NCI-H526 treated with DMSO at 0.1 percent for 48 hours (cell line): Measurements from ENCODE around the gene CAPN8.

ENCODE experiments used
- DNase-seq: peaks from one replicate; lab custom pipeline; 2025; lab: John Stamatoyannopoulos, UW

Gene CAPN8

DNA sequence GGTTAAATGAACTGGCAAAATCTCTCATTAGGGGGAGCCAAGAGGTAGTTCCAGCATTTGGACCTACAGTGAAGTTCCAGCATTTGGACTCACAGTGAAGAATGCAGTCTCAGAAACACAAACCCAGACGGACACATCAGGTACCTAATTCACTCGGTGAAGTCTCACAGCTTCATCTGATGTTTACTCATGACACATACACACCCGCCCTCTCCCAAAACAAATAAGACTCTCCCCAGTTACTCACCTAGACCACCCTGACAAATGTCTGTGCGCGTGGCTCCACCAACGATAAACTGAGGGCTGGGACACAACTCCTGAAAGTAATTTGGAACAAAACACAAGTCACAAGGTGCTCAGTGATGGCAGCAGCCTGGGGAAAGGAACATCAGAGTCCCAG lies 11.4 kb downstream of the CAPN8 start:
- DNase-seq, result no peak

GRCh38 chr1:223653431-223653830 lies 12.1 kb downstream of the CAPN8 start:
- DNase-seq, result no peak

DNA sequence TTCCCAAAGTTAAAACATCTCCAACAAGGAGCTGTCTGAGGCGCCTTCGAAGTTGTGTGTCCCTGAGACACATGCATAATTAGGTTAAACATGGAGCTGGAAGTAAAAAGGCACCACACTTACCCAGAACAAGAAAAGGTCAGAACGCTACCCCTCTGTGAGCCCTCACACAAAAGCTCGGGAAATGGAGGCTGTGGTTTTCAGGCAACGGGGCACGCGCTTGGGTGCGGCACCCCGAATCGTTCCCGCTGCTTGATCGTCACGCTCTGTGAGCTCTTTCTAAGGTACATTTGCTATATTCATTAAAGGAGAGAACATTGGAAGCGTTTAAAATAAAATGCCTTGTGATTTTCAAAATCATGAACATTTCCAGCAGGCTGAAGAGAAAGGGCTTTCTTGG lies 12.5 kb downstream of the CAPN8 start:
- no peak for DNase-seq

DNA sequence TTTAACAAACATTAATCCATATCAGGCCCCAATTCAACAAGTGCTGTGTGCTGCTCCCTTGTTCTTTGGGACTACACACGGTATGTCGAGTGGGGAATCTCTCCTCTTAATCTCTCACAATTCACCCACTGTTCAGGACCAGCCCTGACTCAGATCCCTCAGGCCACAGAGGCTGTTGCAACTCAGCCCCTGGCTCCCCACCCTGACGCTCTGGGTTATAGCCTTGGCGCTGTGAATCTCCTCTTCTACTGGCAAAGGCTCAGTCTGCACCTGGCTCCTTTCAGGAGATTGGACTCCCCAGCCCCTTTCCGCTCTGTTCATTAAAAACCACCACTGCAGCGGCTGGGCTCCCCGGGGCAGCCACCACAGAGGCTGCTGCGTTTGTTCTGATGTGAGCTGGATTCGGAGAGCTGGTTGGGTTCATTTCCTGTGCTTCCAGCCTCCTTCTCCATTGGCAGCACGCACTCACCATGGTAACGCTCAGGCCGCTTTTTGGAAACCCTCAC lies 13.0 kb downstream of the CAPN8 start:
- DNase-seq, result no peak

DNA sequence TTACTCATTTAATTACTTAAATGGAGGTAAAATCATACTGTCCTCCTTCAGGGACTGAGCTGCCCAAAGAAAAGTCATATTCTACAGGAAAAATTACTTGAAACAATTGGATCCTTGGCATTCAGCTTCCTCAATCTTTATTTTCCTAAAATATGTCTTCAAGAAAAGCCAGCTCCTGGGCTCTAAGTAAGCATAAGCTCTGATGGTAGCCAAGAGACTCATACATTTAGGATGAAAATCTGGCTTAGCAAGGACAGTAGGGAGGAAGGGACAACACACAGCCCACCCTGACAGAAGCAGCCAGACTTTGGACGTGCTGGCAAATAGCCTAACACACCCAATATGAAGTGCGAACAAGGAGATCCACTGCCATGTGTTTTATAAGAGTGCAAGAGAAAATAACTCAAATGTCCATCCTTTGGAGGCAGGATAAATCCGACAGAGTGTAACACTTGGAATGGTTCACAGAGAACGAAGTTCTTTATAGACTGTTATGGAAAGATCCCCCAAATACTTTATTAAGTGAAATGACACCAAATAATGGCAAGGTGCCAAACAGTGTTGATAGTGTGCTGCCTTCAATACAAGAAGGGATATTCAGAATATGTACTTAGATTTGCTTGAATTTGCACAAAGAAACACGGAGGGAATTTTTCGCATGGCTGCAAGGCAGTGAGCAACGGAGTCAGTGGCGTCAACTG lies 14.1 kb downstream of the CAPN8 start:
- DNase-seq, result no peak

GRCh38 chr1:223650465-223650864 lies 15.0 kb downstream of the CAPN8 start:
- no peak for DNase-seq

DNA sequence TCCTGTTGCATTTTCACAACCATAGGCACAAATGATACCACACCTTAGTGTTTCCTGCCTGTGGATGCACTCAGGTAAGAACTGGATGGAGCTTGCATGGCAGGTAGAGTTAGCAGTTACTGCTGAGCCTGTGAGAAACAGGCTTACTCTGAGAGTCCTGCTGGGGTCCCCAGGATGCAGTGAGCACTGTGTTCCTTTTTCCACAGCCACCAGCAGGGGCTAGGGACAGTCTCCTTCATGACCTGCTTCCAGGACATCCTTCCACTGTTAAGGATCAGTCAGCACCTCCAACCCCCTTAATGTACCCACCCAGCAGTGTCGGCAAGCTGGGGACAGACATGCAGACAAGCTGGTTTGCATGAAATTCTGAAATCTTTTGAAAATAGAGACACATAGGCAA lies 16.3 kb downstream of the CAPN8 start:
- DNase-seq, result no peak

DNA sequence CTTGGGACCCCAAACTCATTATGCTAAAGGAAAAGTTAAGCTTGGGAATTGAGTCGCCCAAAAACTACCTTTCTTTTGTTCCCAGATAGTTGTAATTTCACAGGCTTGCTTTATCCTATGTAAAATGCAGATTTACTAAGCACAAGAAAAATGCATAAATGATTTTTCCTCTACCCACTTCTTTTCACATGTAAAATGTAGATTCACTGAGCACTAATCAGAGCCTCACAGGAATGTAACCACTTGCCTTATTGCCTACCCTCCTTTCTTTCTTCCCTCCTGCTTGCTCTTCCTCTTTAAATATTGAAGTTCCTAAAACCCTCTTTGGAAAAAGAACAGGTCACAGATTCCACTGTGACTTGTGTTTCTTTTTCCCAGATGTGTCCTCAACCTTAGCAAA lies 18.3 kb downstream of the CAPN8 start:
- DNase-seq, result no peak

DNA sequence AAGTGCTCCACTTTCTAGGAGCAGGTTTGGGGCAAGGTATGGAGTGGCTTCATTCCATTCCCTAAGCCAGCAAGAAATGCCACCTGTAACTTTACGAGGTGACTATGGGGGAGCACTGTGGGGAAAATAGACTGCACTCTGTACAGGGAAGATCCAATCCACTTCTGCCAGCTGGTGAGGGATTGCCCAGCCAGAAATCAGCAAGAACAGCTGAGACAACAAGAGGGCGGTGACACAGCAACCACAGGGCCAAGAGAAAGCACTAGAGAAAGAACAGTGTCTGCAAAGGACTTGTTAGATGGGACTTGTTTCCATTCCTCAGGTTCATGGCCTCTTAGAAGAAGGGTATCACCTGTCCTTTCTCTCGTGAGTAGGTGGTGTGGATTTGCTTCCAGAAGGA lies 19.6 kb downstream of the CAPN8 start:
- DNase-seq, result no peak

DNA sequence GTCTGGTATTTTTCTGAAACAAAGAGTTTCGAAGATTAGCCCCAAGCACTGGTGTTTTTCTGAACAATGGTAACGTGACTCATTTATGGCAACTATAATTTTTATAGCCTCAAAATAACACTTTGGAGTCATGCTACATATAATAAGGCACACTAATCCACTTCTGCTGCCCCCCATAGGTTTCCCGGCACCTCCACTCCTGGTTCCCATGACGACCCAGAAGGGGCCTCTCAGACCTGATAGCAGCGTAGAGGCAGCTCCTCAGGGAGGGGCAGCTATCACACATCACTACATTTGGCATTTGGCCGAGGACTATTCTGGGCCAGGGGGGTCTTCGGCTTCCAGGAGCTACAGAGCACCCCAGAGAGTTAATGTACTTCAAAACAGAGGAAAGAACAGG lies 23.3 kb downstream of the CAPN8 start:
- DNase-seq, result no peak

DNA sequence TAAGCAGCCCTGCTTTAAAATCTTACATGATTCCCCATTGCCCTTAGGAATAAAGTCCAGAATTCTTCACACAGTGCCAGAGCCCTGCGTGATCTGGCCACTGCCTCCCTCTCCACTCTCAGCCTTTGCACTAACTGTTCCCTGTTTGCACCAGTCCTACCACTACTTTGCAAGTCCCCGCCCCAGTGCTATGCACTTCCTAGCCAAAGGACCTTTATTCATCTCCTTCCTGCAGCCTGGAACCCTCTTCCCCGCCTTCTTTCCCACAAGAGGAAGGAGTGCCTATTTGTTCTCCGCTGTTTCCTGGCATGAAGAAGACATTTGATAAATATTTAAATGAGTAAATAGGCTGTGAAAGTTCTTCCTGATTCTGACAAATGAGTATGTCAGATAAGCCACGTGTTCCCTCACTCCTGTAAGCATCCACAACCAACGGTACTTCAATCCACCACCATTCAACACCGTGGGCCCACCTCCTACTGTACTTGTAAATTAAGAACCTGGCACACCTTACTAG lies 23.9 kb downstream of the CAPN8 start:
- no peak for DNase-seq

GRCh38 chr1:223639331-223639749 lies 26.2 kb downstream of the CAPN8 start:
- DNase-seq, result no peak

DNA sequence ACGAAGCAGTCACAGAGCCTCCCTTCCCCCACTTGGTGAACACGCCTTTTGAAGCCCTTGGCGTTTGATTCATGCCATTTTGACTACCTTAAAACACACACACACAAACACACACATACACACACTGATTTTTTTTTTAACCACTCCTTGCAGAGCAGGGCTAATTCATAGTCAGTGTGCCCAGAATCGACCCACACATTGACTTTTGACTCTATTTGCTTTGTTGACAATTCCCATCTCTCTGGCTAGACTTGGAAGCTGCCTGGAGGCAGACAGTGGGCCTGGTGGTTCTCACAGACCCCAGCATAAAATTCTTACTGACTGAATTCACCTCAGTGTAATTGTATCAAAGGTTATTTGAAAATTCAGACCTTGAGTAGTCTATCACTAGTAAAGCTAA lies 30.3 kb downstream of the CAPN8 start:
- DNase-seq, result no peak

GRCh38 chr1:223634423-223634822 lies 31.1 kb downstream of the CAPN8 start:
- no peak for DNase-seq

GRCh38 chr1:223631956-223632355 lies 33.5 kb downstream of the CAPN8 start:
- DNase-seq, result no peak

- no peak for DNase-seq
Observed at GRCh38 chr1:223631473-223631872, 34.0 kb downstream of the CAPN8 start.

DNA sequence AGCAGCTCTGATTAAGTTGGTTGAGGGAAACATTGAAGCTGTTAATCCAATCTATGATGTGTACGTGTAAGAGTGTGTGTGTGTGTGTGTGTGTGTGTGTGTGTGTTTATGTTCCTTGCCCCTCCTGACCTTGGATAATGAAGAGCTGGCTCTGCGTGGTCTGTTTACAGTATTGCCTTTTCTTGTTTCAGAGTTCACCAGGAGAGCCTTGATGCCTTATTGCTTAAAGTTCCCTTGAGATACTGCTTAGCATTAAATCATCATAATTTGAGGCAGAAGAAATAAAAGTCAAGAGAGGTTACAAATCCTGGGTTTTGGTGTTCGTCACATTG lies 36.4 kb downstream of the CAPN8 start:
- no peak for DNase-seq

DNA sequence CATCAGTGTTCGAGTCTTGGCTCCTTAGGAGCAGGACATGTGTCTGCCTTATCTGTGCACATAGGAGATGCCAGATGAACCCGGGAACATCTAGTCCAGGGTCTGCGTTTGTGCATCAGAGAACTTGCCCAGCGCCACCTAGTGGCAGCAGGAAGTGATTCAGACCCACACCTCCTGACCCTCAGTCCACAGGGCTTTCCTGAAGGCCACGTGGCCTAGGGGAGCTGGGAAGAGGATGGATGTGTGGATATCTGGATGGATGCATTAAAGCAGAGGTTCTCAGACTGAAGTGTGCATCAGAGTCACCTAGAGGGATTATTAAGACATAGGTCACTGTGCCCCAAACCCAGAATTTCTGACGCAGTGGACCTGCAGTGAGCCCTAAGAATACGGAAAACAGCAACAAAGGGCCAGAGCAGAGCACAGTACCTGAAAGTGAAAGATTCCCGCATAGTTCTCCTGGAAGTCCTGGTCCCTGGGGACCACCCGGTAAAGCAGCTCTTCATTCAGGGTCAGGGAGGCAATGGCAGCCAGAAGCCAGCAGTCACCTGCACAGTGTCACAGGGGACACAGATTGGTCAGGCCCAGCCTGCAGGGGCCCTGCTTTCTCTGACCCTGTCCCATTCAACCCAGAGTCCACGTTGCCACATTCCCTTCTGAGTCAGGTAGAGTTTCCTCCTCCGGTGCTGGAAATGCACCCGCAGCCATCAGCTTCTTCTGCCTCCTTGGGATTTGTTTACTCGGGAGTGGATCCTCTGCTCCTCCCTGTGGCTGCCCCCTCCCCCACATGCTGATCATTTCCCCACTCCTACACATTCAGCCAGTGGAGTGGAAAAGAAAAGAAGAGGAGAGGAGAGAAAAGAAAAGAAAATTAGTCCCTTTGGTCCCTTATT lies 37.0 kb downstream of the CAPN8 start:
- DNase-seq, result peak; percentile 27

DNA sequence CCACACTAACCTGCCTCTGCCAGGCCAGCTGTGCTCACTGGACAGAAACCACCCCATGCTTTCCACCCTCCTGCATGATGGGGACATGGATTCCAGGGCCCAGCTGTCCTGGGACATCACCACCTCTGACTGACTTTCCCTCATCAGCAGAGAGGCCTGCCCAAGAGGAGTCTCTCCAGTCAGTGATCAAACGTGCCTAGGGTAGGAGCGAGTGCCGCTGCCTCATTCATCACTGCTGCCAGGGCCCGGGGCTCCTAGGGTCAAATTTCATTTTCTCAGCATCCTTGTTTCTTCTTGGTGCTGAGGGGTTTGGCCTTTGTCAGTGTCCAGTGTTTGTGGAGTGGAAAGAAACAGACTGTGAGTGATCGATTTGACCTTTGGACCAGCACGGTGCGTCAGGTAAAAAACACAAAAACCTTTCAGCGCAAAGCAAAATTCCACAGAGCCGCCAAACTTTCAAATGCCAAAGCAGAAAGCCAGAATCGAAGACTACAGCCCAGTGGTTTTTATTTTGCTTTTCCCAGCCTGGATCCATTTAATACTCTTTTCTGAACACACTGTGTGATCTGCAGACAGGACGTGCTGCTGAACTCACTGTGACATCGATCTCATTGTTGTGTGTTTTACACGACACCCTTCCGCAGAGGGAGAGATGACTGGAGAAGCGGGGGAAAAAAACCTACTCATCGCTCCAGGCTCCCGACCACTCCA lies 43.2 kb downstream of the CAPN8 start:
- no peak for DNase-seq

GRCh38 chr1:223621312-223621734 lies 44.2 kb downstream of the CAPN8 start:
- no peak for DNase-seq

DNA sequence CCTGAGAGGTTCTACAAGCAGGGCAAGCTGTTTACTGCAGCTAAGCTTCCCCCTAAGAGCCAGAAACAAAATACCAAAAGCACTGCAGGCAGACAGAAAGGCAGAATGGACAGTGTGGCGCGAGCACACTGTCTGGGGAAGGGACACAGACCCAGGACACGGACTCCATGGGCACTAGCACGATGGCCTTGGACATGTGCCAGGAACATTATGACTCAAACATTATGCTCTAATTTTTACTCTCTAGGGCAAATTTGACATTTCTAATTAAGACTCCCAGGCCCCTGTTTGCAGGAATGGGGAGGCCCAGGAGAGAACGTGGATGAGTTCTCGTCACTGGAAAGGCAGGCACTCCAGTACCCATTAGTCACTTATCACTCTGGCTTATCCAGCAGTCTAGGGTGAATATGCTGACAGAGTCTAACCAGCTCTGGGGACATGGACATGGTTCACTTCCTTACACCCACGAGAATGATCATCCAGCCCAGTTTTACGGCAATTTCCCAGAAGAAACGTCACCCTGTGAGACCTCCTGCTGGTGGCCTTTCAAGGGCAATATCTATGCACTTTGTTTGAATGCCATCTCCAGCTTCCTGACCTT lies 45.1 kb downstream of the CAPN8 start:
- no peak for DNase-seq

- DNase-seq, result no peak
Observed at GRCh38 chr1:223618680-223619079, 46.8 kb downstream of the CAPN8 start.
